HAP-1 (cell line): Measurements from ENCODE around the gene MCM3AP.
"Not testable (repeated sequence)": the region's sequence is repeated elsewhere in the genome, so short reads cannot be mapped to it uniquely, and the experiment has no call there.

Source experiments
- DNase-seq, 2 experiments: peaks; one replicate each; pipeline ENCODE4 v3.0.0-alpha.2; 2016 to 2020; ENCODE audit warnings: low spot score in 2 of 2
- H3K27me3 ChIP-seq: fragments of 250-450 bp; sonication (Bioruptor Pico); 2 replicates; pipeline ENCODE4 v1.5.1; 2020; ENCODE audit warnings: low read depth, mild to moderate bottlenecking, moderate library complexity
- H3K36me3 ChIP-seq: fragments of 250-450 bp; sonication (Bioruptor Pico); replicated peaks from 2 replicates; pipeline ENCODE4 v1.5.1; 2020; ENCODE audit warnings: mild to moderate bottlenecking
- H3K4me1 ChIP-seq: fragments of 250-450 bp; sonication (Bioruptor Pico); 2 replicates; pipeline ENCODE4 v1.5.1; 2020; ENCODE audit warnings: mild to moderate bottlenecking
- H3K4me3 ChIP-seq: fragments of 250-450 bp; sonication (Bioruptor Pico); 2 replicates; pipeline ENCODE4 v1.5.1; 2020; ENCODE audit warnings: mild to moderate bottlenecking, moderate library complexity
- H3K9me3 ChIP-seq: fragments of 250-450 bp; sonication (Bioruptor Pico); 2 replicates; pipeline ENCODE4 v1.5.1; 2020; ENCODE audit warnings: mild to moderate bottlenecking, moderate library complexity
- in situ Hi-C: fragments of 300-500 bp; cut with MboI; formaldehyde crosslinking; loops from 3 replicates; pipeline ENCODE4 v1.14.3; 2020; ENCODE audit warnings: low sequenced_read_pairs, inconsistent platforms, mixed read lengths

Gene MCM3AP

GRCh38 chr21:46252840-46253239, 32.6 kb downstream of the MCM3AP start:
- no peak overlapping the region for H3K4me3 ChIP-seq
- peaks cover 85% of the 10 kb centered on the region for H3K36me3 ChIP-seq

GRCh38 chr21:46250146-46250725, 35.2 kb downstream of the MCM3AP start:
- H3K4me1 ChIP-seq = no peaks in the 10 kb centered on the region
- in situ Hi-C loops = no loop called here
- H3K27me3 ChIP-seq = no peaks in the 10 kb centered on the region
- no peak for DNase-seq
- H3K4me3 ChIP-seq = no peak overlapping the region
- H3K36me3 ChIP-seq = peaks cover 86% of the 10 kb centered on the region
- H3K9me3 ChIP-seq = no peaks in the 10 kb centered on the region

More at GRCh38 chr21:46252840-46253239, 32.6 kb downstream of the MCM3AP start:
- no peaks in the 10 kb centered on the region for H3K4me1 ChIP-seq
- DNase-seq = no peak
- no peaks in the 10 kb centered on the region for H3K27me3 ChIP-seq
- H3K9me3 ChIP-seq = no peaks in the 10 kb centered on the region
- in situ Hi-C loops = no loop called here

DNA sequence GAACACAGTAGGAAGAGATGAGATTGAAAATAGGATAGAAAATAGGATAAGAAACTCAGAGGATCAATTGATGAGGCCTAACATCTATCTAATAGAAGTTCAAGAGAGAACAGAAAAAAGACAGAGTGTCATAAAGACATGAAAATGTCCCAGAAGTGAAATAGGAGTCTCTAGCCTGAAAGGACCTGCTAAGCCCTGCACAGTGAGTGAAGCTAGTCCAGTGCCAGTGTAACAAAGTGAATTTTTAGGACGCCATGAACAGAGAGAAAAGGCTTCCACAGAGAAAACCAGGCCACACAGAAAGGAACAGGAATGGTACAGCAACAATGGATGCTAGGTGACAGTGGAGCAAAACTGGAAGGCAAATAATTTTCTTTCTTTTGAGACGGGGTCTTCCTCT, 36.6 kb downstream of the MCM3AP start:
- Histone ChIP-seq H3K4me3 (no peak overlapping the region), H3K27me3 (no peaks in the 10 kb centered on the region), H3K9me3 (no peaks in the 10 kb centered on the region), H3K4me1 (no peaks in the 10 kb centered on the region), H3K36me3 (peaks cover 86% of the 10 kb centered on the region)
- in situ Hi-C loops = no loop called here
- no peak for DNase-seq

- in situ Hi-C loops = no loop called here
- H3K4me1 ChIP-seq = no peaks in the 10 kb centered on the region
- DNase-seq = no peak
- H3K4me3 ChIP-seq = no peak overlapping the region
- H3K36me3 ChIP-seq = peaks cover 87% of the 10 kb centered on the region
- no peaks in the 10 kb centered on the region for H3K27me3 ChIP-seq
- H3K9me3 ChIP-seq = no peaks in the 10 kb centered on the region
Observed at GRCh38 chr21:46248422-46248782, 37.0 kb downstream of the MCM3AP start.

DNA sequence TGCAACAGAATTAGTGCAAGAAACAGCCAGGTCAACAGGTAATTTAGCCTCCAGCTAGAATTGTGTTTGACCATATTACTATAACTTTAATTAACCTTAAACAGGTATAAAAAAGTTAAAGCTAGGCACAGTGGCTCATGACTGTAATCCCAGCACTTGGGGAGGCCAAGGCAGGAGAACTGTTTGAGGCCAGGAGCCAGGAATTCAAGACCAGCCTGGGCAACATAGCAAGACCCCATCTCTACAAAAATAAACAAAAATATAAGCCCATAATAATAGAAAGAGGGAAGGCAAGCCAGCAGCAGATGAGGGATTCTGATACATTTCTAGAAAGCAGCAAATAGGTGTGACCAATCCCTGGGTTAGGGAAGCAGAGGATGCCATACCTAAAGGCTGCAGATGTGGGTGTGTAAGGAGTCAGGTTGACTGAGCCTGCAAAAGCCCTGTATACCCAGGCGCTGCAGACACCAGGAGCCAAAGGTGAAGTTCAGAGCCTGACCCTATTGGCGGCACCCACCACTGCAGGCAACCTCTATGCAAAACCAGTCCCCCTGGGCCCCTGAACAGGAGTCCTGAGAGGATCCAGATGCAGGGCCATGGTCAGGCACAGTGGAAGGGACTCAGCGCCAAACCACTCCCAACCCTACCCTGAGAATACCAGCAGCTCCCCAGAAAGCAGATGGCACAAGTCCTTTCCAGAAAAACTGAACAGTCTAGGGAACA, 37.6 kb downstream of the MCM3AP start:
- no peaks in the 10 kb centered on the region for H3K27me3 ChIP-seq
- no peak overlapping the region for H3K4me3 ChIP-seq
- in situ Hi-C loops = no loop called here
- DNase-seq = no peak
- H3K36me3 ChIP-seq = peaks cover 87% of the 10 kb centered on the region
- H3K9me3 ChIP-seq = no peaks in the 10 kb centered on the region
- no peaks in the 10 kb centered on the region for H3K4me1 ChIP-seq

GRCh38 chr21:46246345-46246744, 39.1 kb downstream of the MCM3AP start:
- Histone ChIP-seq H3K36me3 (peaks cover 90% of the 10 kb centered on the region), H3K4me3 (no peak overlapping the region), H3K4me1 (no peaks in the 10 kb centered on the region), H3K9me3 (no peaks in the 10 kb centered on the region), H3K27me3 (no peaks in the 10 kb centered on the region)
- no peak for DNase-seq
- in situ Hi-C loops = no loop called here

GRCh38 chr21:46245213-46245915, 40.0 kb downstream of the MCM3AP start:
- no peak for DNase-seq
- Histone ChIP-seq H3K4me1 (no peaks in the 10 kb centered on the region), H3K36me3 (peaks cover 90% of the 10 kb centered on the region), H3K9me3 (no peaks in the 10 kb centered on the region), H3K27me3 (no peaks in the 10 kb centered on the region), H3K4me3 (no peak overlapping the region)
- in situ Hi-C loops = no loop called here

DNA sequence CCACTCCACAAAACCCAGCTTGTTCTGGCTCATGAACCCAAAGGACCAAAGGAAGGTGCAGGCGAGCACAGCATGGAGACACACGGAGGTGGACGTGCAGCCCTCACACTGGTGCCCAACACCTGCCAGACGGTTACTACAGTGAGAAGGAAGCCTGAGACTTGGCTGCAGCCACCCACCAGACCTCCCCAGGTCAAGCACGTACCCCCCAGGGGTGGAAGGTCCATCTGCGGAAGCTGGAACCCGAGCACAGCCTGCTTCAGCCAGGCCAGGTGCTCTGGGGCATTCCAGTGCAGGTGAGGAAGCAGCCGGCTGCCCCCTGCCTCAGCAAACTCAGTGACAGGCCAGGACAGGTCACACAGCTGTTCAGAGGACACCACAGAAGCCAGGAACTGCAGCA, 40.8 kb downstream of the MCM3AP start:
- peaks cover 90% of the 10 kb centered on the region for H3K36me3 ChIP-seq

GRCh38 chr21:46243960-46244361, 41.5 kb downstream of the MCM3AP start:
- in situ Hi-C loops = no loop called here
- H3K36me3 ChIP-seq = peaks cover 88% of the 10 kb centered on the region

More for the DNA sequence above, 40.8 kb downstream of the MCM3AP start:
- H3K9me3 ChIP-seq = no peaks in the 10 kb centered on the region
- in situ Hi-C loops = no loop called here
- H3K27me3 ChIP-seq = no peaks in the 10 kb centered on the region
- no peak for DNase-seq
- H3K4me1 ChIP-seq = no peaks in the 10 kb centered on the region
- H3K4me3 ChIP-seq = no peak overlapping the region

GRCh38 chr21:46243325-46243724, 42.1 kb downstream of the MCM3AP start:
- H3K4me1 ChIP-seq = no peaks in the 10 kb centered on the region
- no peaks in the 10 kb centered on the region for H3K9me3 ChIP-seq
- in situ Hi-C loops = no loop called here
- peaks cover 86% of the 10 kb centered on the region for H3K36me3 ChIP-seq
- H3K27me3 ChIP-seq = no peaks in the 10 kb centered on the region
- DNase-seq = no peak
- H3K4me3 ChIP-seq = no peak overlapping the region

More at GRCh38 chr21:46243960-46244361, 41.5 kb downstream of the MCM3AP start:
- H3K4me1 ChIP-seq = no peaks in the 10 kb centered on the region
- DNase-seq = no peak
- H3K4me3 ChIP-seq = no peak overlapping the region
- no peaks in the 10 kb centered on the region for H3K9me3 ChIP-seq
- H3K27me3 ChIP-seq = no peaks in the 10 kb centered on the region

- in situ Hi-C loops, DNase-seq, H3K4me3 ChIP-seq, H3K27me3 ChIP-seq, H3K4me1 ChIP-seq, H3K9me3 ChIP-seq: not testable (repeated sequence)
- peaks cover 78% of the 10 kb centered on the region for H3K36me3 ChIP-seq
Observed at GRCh38 chr21:46241577-46241976, 43.8 kb downstream of the MCM3AP start.

DNA sequence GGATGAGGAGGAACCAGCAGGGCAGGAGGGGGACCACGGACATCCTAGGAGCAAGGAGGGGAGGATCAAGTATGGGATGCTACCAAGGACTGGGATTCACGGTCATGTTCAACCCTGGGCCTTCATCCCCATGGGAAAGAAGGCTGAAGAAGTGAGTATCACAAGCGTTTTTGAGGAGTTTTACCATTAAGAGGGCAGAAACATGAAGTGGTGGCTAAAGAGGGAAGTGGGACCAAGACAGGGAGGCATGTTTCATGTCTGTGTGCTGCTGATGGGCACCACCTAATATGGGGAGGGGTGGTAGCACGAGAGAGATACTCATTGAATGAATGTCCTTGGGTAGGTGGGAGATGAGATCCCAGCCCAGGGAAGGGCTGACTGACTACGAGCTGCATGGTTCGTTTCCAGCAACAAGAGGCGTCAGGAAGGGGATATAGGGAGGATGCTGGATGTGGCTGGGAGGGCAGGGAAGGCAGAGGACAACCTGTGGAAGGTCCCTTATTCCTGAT, 45.5 kb downstream of the MCM3AP start:
- peaks cover 80% of the 10 kb centered on the region for H3K36me3 ChIP-seq
- in situ Hi-C loops = no loop called here

GRCh38 chr21:46237474-46237873, 47.9 kb downstream of the MCM3AP start:
- Histone ChIP-seq H3K4me3 (no peak overlapping the region), H3K36me3 (peaks cover 78% of the 10 kb centered on the region), H3K27me3 (no peaks in the 10 kb centered on the region), H3K4me1 (no peaks in the 10 kb centered on the region), H3K9me3 (peaks cover 5% of the 10 kb centered on the region)
- in situ Hi-C loops = no loop called here
- no peak for DNase-seq

More for the DNA sequence above, 45.5 kb downstream of the MCM3AP start:
- no peak for DNase-seq
- Histone ChIP-seq H3K4me3 (no peak overlapping the region), H3K27me3 (no peaks in the 10 kb centered on the region), H3K4me1 (no peaks in the 10 kb centered on the region), H3K9me3 (no peaks in the 10 kb centered on the region)

DNA sequence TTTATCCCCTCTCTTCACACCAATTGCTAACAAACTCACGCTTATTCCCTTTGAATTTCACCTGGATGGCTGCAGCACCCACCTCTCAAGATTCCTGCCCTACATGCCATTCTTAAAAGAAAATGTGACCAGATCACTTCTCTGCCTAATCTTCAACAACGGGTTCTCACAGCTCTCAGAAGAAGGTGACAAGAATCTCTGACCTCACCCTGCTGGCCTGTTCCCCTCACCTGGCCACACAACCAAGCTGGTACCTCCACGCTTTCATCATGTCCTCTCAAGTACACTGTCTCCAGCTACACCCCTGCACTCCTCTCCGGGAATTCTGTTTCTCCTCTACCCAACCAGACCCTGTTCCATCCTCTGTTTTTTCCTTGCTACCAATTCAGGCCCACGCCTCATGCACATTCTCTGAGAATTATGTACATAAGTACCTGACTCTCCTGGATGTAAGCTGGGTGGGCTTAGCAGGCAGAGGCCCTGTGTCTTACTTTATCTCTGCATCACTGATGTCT, 50.9 kb downstream of the MCM3AP start:
- Histone ChIP-seq H3K4me3 (no peak overlapping the region), H3K27me3 (no peaks in the 10 kb centered on the region), H3K9me3 (peaks cover 13% of the 10 kb centered on the region), H3K36me3 (peaks cover 76% of the 10 kb centered on the region), H3K4me1 (peaks cover 7% of the 10 kb centered on the region)
- no peak for DNase-seq
- in situ Hi-C loops = no loop called here
